HUES48 (cell line): ENCODE measurements around the gene MPC1.
"Not testable (repeated sequence)": the region's sequence is repeated elsewhere in the genome, so short reads cannot be mapped to it uniquely, and the experiment has no call there.

ENCODE experiments used
- H3K27ac ChIP-seq: one replicate; pipeline ENCODE4 v1.7.0; 2013; ENCODE audit warnings: low read depth, low read length, inconsistent platforms
- H3K27me3 ChIP-seq: 2 replicates; pipeline ENCODE4 v1.6.1; 2013; ENCODE audit warnings: mild to moderate bottlenecking, low read length; ENCODE audit not compliant: control insufficient read depth, insufficient read depth
- H3K36me3 ChIP-seq: 2 replicates; pipeline ENCODE4 v1.6.1; 2013; ENCODE audit warnings: low read length; ENCODE audit not compliant: control insufficient read depth, insufficient read depth
- H3K4me1 ChIP-seq: 2 replicates; pipeline ENCODE4 v1.6.1; 2013; ENCODE audit warnings: mild to moderate bottlenecking, low read length; ENCODE audit not compliant: control insufficient read depth, insufficient read depth
- H3K4me3 ChIP-seq: 2 replicates; pipeline ENCODE4 v1.5.1; 2013; ENCODE audit warnings: mild to moderate bottlenecking, low read depth, low read length
- H3K9ac ChIP-seq: 2 replicates; pipeline ENCODE4 v1.6.1; 2013; ENCODE audit warnings: mild to moderate bottlenecking, low read depth, low read length, moderate library complexity
- H3K9me3 ChIP-seq: 2 replicates; pipeline ENCODE4 v1.6.1; 2013; ENCODE audit warnings: low read length; ENCODE audit not compliant: control insufficient read depth, insufficient read depth

The MPC1 gene

GRCh38 chr6:166379800-166380199 lies 2.9 kb downstream of the MPC1 start:
- Histone ChIP-seq H3K27me3 (no peaks in the 10 kb centered on the region; the same call in 1 of the 2 replicates), H3K4me1 (peaks cover 8% of the 10 kb centered on the region), H3K4me3 (no peak overlapping the region), H3K9ac (no peak overlapping the region), H3K27ac (no peak overlapping the region), H3K36me3 (no peaks in the 10 kb centered on the region), H3K9me3 (no peaks in the 10 kb centered on the region)

GRCh38 chr6:166379103-166379586 lies 3.6 kb downstream of the MPC1 start:
- Histone ChIP-seq H3K27me3 (no peaks in the 10 kb centered on the region; the same call in 1 of the 2 replicates), H3K36me3 (no peaks in the 10 kb centered on the region), H3K27ac (no peak overlapping the region), H3K9ac (no peak overlapping the region), H3K9me3 (no peaks in the 10 kb centered on the region), H3K4me3 (no peak overlapping the region), H3K4me1 (peaks cover 8% of the 10 kb centered on the region)

- no peaks in the 10 kb centered on the region for H3K36me3 ChIP-seq
- H3K27ac ChIP-seq = no peak overlapping the region
- H3K4me1 ChIP-seq = peaks cover 8% of the 10 kb centered on the region
- no peaks in the 10 kb centered on the region; the same call in 1 of the 2 replicates for H3K27me3 ChIP-seq
- no peak overlapping the region for H3K4me3 ChIP-seq
- H3K9ac ChIP-seq = no peak overlapping the region
- H3K9me3 ChIP-seq = no peaks in the 10 kb centered on the region
Measured at GRCh38 chr6:166377721-166378120, 5.0 kb downstream of the MPC1 start.

DNA sequence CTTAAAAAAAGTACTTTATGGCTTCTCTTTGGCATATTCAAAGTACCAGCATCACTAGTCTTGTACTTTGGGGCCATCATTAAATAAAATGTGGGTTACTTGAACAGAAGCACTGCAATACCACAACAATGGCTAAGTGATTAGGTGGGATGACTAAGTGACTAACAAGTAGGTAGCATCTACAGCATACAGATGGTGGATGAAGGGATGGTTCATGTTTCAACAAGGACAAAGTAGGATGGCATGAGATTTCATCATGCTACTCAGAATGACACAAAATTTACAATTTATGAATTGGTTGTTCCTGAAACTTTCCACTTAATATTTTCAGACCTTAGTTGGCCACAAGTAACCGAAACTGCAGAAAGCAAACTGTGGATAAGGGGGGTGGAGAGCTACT lies 7.7 kb downstream of the MPC1 start:
- Histone ChIP-seq H3K27me3 (no peaks in the 10 kb centered on the region), H3K27ac (no peak overlapping the region), H3K4me3 (no peak overlapping the region), H3K9ac (no peak overlapping the region), H3K4me1 (peaks cover 4% of the 10 kb centered on the region), H3K9me3 (no peaks in the 10 kb centered on the region), H3K36me3 (no peaks in the 10 kb centered on the region)

- H3K36me3 ChIP-seq = no peaks in the 10 kb centered on the region
- H3K27ac ChIP-seq = no peak overlapping the region
- peaks cover 31% of the 10 kb centered on the region for H3K4me1 ChIP-seq
- no peaks in the 10 kb centered on the region for H3K27me3 ChIP-seq
- H3K9me3 ChIP-seq = no peaks in the 10 kb centered on the region
- no peak overlapping the region for H3K9ac ChIP-seq
- no peak overlapping the region for H3K4me3 ChIP-seq
Measured at GRCh38 chr6:166370489-166370888, 12.3 kb downstream of the MPC1 start.

DNA sequence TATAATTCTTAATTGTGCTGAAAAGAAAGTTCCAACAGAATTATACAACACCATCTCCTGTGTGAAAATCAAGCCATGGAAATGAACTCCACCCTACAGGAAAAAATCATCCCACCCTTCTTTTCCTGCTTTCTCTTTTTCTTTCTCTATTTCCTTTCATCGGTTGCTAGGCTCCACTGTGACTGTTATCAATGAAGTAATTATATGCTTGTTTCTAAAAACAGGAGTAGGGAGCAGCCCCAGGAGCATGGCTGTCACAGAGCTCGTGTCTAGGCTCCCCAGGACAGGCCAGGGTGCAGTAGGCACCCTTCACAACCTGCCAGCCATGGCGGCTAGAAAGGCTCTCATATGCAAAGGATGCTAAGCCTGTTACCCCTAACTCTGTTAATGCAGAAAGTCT lies 13.0 kb downstream of the MPC1 start:
- no peaks in the 10 kb centered on the region for H3K9me3 ChIP-seq
- H3K36me3 ChIP-seq = no peaks in the 10 kb centered on the region
- H3K27ac ChIP-seq = no peak overlapping the region
- H3K27me3 ChIP-seq = no peaks in the 10 kb centered on the region
- H3K4me3 ChIP-seq = no peak overlapping the region
- peaks cover 34% of the 10 kb centered on the region for H3K4me1 ChIP-seq
- no peak overlapping the region for H3K9ac ChIP-seq

DNA sequence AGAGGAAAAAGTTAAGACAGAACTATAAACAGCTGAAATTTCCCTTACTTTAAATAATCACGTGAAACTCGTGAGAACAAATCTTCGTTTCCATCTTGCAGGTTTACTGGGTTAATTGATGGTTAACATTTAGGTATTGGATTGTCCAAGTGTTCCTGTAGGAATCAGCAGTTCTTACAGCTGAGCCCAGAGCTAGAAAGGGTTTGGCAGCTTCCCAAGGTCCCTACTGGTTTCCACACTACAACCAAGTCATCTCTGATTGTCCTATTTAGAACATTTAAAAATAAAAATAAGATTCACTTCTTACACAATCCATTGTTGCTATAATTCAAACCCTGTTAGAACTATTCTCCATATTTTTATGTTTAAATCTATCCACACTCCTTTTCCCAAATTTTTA lies 15.8 kb downstream of the MPC1 start:
- Histone ChIP-seq H3K9ac (no peak overlapping the region), H3K9me3 (no peaks in the 10 kb centered on the region), H3K4me1 (peaks cover 42% of the 10 kb centered on the region), H3K4me3 (no peak overlapping the region), H3K36me3 (0 out of 2 replicates have a peak, but pooled peaks cover 5% of the 10 kb centered on the region), H3K27me3 (no peaks in the 10 kb centered on the region), H3K27ac (peak overlapping the region; percentile 36)

- Histone ChIP-seq H3K36me3 (0 out of 2 replicates have a peak, but pooled peaks cover 5% of the 10 kb centered on the region), H3K4me1 (peaks cover 42% of the 10 kb centered on the region), H3K27me3 (no peaks in the 10 kb centered on the region), H3K4me3 (peak overlapping the region; percentile 43), H3K27ac (peak overlapping the region; percentile 95), H3K9me3 (no peaks in the 10 kb centered on the region), H3K9ac (peak overlapping the region; percentile 48)
Measured at GRCh38 chr6:166365806-166366205, 16.9 kb downstream of the MPC1 start.

- Histone ChIP-seq H3K4me1 (peaks cover 46% of the 10 kb centered on the region), H3K27ac (peak overlapping the region; percentile 95), H3K36me3 (0 out of 2 replicates have a peak, but pooled peaks cover 5% of the 10 kb centered on the region), H3K4me3 (peak overlapping the region; percentile 43), H3K9ac (peak overlapping the region; percentile 48; the same call in 1 of the 2 replicates), H3K9me3 (no peaks in the 10 kb centered on the region), H3K27me3 (no peaks in the 10 kb centered on the region)
Measured at GRCh38 chr6:166365221-166365620, 17.5 kb downstream of the MPC1 start.

DNA sequence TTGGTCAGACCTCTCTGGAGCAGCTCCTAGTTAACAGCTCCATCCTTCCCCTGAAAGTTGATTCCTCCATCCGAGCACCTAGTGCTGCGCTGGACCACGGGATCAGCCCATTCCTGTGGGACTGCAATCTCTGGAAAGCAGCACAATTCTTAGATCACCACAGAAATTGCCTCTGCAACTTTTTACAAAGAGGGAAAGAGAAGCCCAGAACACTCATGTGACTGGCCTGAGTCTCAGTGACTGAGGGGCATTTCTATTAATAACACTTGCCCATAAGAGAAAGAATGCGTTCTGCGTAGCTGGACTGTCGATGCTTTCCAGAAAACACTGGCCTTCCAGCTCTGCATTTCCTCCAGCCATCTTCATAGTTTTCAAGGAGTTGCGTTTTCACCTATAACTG lies 18.3 kb downstream of the MPC1 start:
- H3K27ac ChIP-seq = peak overlapping the region; percentile 95
- peaks cover 44% of the 10 kb centered on the region for H3K4me1 ChIP-seq
- H3K4me3 ChIP-seq = 0 out of 2 replicates have a peak overlapping the region, but pooled peaks have one; percentile 43

GRCh38 chr6:166362427-166362826 lies 20.3 kb downstream of the MPC1 start:
- not testable (repeated sequence) for H3K36me3 ChIP-seq, H3K27me3 ChIP-seq, H3K9me3 ChIP-seq, H3K9ac ChIP-seq, H3K4me3 ChIP-seq, H3K27ac ChIP-seq
- peaks cover 40% of the 10 kb centered on the region for H3K4me1 ChIP-seq

More for the DNA sequence above, 18.3 kb downstream of the MPC1 start:
- Histone ChIP-seq H3K36me3 (0 out of 2 replicates have a peak, but pooled peaks cover 5% of the 10 kb centered on the region), H3K27me3 (no peaks in the 10 kb centered on the region), H3K9me3 (no peaks in the 10 kb centered on the region), H3K9ac (peak overlapping the region; percentile 33; the same call in 1 of the 2 replicates)
